Hindlimb muscle (tissue), 1 donor: ENCODE results near the gene YES1. TPM values are rescaled to one million over a fixed set of nuclear protein-coding genes. Genes with fewer than 3 reads are reported as not detected.
"Not testable (repeated sequence)": the region's sequence is repeated elsewhere in the genome, so short reads cannot be mapped to it uniquely, and the experiment has no call there.

Experiments
- DNase-seq: peaks from one replicate; pipeline ENCODE4 v3.0.0-alpha.2; 2013
- polyA plus RNA-seq: library from polyadenylated mRNA; unstranded; fragments of 120-200 nt; gene quantifications from one replicate; pipeline ENCODE4 v1.2.1, GENCODE V29; 2013; ENCODE audit not compliant: insufficient read length

The YES1 gene
- polyA plus RNA-seq, 1 donor, result 44.9 TPM

DNA sequence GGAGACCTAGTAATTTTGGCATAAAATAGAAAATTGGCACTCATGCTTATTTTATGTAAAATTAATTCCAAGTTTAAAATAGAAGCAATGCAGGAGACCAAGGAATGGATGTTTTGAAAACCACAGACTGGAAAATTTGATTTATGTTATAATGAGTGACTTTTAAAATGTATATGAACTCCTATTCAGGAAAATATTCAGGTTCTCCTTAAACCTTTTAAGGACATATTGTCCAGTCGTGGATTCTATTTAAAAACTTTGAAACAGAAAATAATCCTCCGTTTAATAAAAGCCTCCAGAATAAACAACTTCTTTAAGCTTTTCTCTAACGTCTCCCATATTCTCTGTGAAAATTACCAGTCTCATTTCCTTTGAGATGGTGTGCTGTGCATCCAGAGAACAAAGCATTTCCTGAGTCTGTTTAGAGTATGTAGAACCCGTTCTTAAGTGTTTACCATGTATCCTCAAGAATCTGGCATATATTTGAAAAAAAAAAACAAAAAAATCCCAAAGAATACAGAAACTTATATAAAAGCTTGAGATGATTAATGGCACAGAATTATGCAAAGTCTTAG, 8.6 kb upstream of the YES1 start:
- no peak for DNase-seq

DNA sequence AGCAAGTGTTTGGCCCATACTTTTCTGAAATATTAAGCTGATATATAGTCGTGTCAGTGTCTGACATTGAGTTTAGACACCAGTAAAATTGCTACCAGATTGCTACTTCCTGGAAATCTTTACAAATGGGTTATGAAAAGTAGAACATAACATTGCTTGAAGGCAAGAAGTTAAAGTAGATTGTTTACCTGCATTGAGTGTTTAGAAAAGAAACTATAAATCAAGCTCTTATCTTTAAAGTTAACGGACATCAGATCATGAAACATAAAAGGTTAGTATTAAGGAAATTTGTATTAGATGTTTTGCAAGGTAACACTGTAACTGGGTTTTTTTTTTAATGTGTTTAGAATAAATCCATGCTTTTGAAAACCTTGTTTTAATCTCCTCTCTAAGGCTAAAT, 4.8 kb upstream of the YES1 start:
- no peak for DNase-seq

- DNase-seq, result no peak
Observed at GRCh38 chr18:816088-816653, 4.1 kb upstream of the YES1 start.

GRCh38 chr18:815353-815752, 3.3 kb upstream of the YES1 start:
- DNase-seq, result no peak

DNA sequence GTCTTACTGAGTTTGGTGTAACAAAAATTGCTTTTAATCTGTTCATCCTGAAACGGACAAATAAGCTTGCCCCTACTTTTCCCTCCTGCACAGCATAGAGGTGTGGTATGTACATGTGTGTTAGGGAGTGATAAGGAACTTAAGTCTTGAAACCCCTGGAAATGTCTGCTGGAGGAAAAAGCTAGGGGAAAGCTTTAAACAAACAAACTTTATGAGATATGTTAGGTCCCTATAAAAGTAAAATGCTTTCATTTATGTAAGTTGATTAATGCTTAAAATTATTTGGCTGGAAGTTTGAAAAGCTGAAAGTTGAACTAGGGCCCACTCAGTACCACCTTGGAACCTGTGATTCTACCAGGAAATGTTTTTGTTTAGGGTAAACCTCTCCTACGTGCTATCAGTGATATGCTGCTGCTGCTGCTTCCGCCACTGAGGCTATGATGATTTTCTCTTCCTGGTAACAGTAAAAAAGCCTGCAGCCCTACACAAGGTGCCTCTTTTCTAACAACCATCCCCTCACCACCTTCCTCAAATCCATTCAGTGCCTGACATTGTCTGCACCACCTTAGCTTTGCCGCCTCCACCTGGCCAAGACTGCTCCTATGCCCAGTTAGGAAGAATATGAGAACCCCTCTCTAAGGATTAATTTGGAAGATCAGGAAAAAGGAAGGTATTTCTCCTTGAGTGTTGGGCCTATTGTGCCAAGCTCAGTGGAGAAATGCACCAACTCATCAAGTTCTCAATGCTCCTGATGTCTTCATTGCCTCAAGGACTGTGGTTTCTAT, 2.5 kb upstream of the YES1 start:
- no peak for DNase-seq

DNA sequence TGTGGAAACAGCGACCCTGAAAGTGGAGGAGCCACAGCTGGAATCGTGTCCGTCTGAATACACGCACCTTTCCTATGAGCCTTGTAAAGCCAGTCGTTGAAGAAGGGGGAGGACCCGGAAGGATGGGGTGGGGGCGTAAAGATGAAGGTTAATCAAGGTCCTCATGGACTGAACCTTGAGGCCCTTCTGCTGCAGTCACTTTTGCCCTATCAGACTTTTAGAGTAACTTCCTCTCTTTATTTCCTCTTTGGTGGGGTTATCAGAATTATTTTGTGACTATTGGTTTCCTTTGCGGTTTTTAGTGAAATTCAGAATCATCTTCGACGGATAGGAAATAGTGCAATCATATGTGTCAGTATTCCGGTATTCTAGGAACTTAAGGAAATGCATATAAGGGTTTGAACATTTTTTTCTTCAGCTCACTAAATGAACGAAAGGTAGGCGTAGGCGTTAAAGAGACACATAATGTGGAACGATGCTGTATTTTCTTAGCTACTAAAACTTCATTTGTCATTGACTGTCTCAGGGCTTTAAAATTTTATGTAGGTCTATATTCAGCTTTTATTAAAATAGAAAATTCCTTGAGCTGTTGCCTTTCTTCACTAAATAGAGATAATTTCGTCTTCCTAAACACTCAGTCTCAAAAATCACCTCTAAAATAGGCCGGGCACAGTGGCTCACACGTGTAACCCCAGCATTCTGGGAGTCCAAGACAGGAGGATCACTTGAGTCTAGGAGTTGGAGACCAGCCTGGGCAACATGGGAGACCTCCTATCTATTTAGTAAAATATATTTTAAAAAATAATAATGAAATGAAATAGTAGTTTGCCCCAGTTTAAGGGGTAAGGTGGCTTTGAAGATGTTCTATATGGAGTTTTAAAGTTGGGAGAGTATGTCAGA, 1.4 kb upstream of the YES1 start:
- no peak for DNase-seq

DNA sequence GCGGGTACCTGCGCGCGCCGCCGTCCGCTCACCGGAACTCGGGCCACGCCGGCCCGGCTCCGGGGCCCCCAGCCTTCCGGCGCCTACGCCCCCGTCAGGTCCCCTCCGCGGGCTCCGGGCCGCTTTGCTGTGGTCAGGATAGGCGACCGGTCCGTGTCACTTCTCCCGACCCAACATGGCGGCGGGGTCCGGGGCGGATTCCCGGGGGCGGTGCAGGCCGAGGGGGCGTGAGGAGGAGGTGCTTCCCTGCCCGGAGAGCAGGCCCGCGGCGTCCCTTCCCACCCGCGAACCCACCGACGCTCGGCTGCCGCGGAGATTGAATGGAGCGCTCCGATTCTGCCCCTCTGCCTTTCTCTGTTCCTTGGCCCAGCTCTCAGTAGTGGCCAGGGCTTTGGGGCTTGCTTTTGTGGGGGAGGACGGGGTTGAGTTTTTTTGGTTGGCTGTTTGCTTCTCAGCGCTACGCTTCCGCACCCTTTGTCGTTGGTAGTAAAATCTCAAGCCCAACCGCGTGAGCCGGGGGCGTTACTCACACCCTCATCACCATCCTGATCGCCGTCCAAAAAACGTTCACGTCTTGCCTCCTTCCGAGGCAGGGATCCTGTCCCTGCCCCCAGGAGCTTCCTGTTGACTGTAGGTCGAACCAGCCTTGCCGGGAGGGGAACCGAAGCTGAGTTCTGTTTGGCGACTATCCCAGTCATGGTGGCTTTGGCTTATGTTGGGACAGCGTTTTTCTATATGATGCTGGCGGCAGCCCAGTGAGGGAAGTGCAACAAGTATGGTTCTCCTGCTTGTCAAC, 532 bp upstream of the YES1 start:
- DNase-seq, result peak; percentile 87

GRCh38 chr18:811182-811891, 705 bp downstream of the YES1 start:
- DNase-seq, result peak; percentile 40

DNA sequence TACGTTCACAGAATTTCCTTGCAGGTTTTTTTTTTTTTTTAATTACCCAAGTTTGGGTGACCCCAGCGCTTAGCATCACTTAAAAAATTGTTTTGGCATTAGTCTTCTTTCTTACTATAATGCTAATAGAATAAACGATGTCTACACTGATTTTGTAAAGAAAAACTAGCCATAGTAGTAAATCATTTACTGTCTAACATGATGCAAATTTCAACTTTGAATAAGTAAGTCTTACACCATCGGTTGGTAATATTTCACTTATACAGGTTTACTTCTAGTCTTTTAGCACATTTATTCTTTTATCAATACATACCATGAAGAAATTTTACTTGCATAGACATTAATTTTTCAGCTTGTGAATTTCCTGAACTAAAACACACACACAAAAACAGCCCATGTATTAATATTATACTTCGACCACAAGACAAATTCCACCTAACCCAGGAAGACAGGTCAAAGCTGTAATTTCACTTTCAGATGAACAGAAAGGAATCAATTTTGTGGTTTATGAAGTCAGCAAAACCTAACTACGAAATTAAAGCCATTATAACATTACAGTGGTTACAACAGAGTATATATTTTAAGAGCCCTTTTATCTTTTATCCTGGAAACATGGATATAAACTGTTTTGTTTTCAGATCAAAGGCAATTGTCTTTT, 1.9 kb downstream of the YES1 start:
- DNase-seq, result no peak

GRCh38 chr18:809228-809627, 2.8 kb downstream of the YES1 start:
- not testable (repeated sequence) for DNase-seq

GRCh38 chr18:808502-808901, 3.5 kb downstream of the YES1 start:
- no peak for DNase-seq

DNA sequence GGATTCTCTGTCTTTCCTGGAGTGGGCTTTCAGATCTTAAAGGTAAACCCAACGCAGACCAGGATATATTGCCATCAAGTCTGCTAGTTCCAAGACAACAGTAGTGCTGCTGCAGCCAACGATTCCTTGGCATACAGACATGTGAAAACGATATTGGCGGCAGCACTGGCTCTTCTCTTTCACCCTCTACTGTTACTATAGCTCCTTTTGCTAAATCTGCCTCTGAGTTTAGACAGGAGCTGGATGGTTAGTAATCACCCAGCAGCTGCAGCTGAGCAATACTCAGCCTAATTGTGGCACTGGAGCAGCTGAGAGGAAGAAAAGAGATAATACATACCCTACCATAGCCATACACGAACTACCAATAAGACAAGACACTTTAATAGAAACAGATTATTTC, 4.0 kb downstream of the YES1 start:
- peak; percentile 47 for DNase-seq

GRCh38 chr18:805755-806110, 6.3 kb downstream of the YES1 start:
- DNase-seq, result no peak

GRCh38 chr18:805008-805754, 6.9 kb downstream of the YES1 start:
- no peak for DNase-seq

- no peak for DNase-seq
Observed at GRCh38 chr18:801137-801536, 10.9 kb downstream of the YES1 start.

GRCh38 chr18:799943-800342, 12.1 kb downstream of the YES1 start:
- no peak for DNase-seq

- not testable (repeated sequence) for DNase-seq
Observed at GRCh38 chr18:795383-795782, 16.7 kb downstream of the YES1 start.

DNA sequence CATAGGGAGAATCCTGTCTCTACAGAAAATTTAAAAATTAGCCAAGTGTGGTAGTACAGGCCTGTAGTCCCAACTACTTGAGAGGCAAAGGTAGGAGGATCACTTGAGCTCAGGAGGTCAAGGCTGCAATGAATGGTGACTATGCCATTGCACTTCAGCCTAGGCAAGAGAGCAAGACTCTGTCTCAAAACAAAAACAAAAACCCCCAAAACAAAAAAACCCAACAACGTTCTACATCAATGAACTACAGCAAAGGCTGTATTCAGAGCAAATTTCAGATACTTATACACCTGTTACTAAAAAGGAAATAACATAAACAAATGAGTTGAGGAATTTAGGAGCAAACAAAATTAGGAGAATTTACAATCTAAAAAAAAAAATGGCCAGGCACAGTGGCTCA, 22.6 kb downstream of the YES1 start:
- DNase-seq, result no peak

DNA sequence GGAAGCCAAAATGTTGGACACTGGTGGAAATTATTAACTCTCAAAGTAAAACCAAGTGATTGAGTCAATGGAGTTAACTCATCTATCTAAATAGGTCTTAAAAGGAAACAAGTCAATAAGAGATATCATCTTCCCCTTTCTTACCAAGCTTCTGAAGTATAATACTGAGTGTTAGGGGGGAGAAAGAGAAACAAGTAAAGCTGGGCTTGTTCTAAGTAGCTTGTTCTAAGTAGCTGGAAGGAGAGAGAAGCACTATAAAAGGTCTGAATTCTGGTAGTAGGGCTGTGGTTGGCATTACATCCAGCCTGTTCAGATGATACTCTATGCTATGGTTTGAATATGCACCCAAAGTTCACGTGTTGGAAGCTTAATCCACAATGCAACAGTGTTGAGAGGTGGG, 26.8 kb downstream of the YES1 start:
- DNase-seq, result no peak

DNA sequence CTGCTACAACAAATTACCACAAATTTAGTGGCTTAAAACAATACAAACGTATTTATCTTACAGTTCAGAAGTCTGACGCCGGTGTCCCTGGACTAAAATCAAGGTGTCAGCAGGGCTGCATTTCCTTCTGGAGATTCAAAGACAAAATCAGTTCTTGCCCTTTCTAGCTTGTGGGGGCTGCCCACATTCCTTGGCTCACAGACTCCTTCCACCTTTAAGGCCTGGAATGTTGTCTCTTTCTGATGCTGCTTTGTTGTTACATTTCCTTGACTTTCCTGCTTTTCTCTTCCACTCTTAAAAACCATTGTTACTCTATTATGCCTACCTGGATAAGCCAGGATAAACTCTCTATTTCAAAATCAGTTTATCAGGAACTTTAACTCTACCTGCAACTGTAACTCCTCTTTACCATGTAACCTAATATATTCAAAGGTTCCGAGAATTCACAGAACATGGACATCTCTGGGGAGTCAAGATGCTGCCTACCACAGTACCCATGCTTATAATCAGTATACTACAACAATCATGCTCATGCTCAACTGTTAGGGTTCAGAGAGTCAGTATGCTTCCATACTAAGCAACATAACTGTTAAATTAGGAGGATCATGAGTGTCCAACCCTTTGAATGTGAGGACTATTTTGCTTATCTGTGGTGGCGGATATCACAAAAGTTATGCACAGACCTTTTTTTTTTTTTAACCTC, 27.4 kb downstream of the YES1 start:
- no peak for DNase-seq
